Adrenal gland (tissue), 5 donors: ENCODE results near the gene PGAP2.

Experiments
- POLR2A ChIP-seq, 2 donors: fragments of 450-650 bp; IDR thresholded peaks; one replicate each; pipeline ENCODE4 v1.6.1; 2017; ENCODE audit warnings: antibody characterized with exemption in 2 of 2, mild to moderate bottlenecking in 2 of 2, moderate library complexity in 1 of 2
- TF ChIP-seq, protein P1 (sequence below), 6 experiments: fragments of 450-650 bp in 4 of 6; fragments of 200-600 bp in 2 of 6; sonication (generic) in 1 of 6; IDR thresholded peaks; 1 replicate in 5 of 6; 2 replicates in 1 of 6; pipeline versions ENCODE4 v1.5.1 to v1.8.0; 2016 to 2021; ENCODE audit warnings: antibody characterized with exemption in 6 of 6, mild to moderate bottlenecking in 2 of 6, moderate library complexity in 1 of 6
- donor health status: DM: no; HTN: no; CAD: no.

DNA sequence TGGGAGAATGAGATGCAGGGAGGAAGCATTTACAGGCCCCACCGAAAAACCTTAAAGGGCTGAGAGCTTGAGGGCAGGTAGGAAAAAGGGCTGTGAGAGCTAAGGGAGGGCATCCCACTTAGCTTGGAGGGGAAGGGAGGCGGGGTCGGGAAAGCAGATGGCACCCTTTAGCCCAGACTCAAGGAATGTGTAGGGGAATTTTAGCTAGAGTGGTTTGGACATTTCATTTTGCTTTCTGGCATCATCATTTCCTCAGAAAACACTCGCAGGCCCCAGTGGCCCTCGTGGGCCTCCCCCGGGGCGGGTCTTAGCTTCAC lies 46.3 kb downstream of the PGAP2 start:
- TF ChIP-seq, protein P1, sequence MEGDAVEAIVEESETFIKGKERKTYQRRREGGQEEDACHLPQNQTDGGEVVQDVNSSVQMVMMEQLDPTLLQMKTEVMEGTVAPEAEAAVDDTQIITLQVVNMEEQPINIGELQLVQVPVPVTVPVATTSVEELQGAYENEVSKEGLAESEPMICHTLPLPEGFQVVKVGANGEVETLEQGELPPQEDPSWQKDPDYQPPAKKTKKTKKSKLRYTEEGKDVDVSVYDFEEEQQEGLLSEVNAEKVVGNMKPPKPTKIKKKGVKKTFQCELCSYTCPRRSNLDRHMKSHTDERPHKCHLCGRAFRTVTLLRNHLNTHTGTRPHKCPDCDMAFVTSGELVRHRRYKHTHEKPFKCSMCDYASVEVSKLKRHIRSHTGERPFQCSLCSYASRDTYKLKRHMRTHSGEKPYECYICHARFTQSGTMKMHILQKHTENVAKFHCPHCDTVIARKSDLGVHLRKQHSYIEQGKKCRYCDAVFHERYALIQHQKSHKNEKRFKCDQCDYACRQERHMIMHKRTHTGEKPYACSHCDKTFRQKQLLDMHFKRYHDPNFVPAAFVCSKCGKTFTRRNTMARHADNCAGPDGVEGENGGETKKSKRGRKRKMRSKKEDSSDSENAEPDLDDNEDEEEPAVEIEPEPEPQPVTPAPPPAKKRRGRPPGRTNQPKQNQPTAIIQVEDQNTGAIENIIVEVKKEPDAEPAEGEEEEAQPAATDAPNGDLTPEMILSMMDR (IDR thresholded peaks at IDR 0.05), result no peak
- no peak for TF ChIP-seq POLR2A (IDR thresholded peaks at IDR 0.05)
